K562 (cell line): ENCODE measurements around the gene GCSAM. TPM values are rescaled to one million over a fixed set of nuclear protein-coding genes. Genes with fewer than 3 reads are reported as not detected.

Experiments
- ATAC-seq: fragments of 200-7000 bp; cut with Tn5 transposase; 3 replicates; pipeline ENCODE4 v1.9.1; 2020; ENCODE audit warnings: moderate library complexity
- BruUV-seq: library from RNA; stranded (reverse); fragments of 400-500 nt; replicated peaks from 2 replicates; lab custom pipeline; 2021; lab: Mats Ljungman, UMichigan
- CTCF ChIA-PET: fragments of 300-600 bp; formaldehyde crosslinking; extraction: SDS; loops from one replicate; lab custom pipeline; 2021; ENCODE audit warnings: low intra/inter-chr PET ratio; lab: Yijun Ruan, JAX
- POLR2A ChIA-PET: fragments of 300-600, 350-650 bp; sonication (Branson Sonifier 250); formaldehyde crosslinking; extraction: SDS; loops from one replicate; lab custom pipeline; 2021; ENCODE audit warnings: antibody characterized with exemption, inconsistent platforms; lab: Yijun Ruan, JAX
- DNase-seq, 4 experiments: peaks; one replicate each; pipeline versions ENCODE4 v3.0.0 to v3.0.0-alpha.2; 2011 to 2018; ENCODE audit warnings: low spot score in 3 of 4, mixed read lengths in 3 of 4; ENCODE audit errors: extremely low read depth in 1 of 4
- FAIRE-seq: peaks from 2 replicates; lab custom pipeline; 2011; peaks lifted over from hg19 to GRCh38; lab: Jason Lieb, UNC
- H2AFZ ChIP-seq: 2 replicates; pipeline ENCODE4 v1.6.0; 2011; ENCODE audit warnings: low read depth, low read length, control low read depth, inconsistent platforms
- H3K27ac ChIP-seq: fragments of 200-600 bp; 3 replicates; pipeline ENCODE4 v1.8.0; 2011; ENCODE audit warnings: low read depth, mild to moderate bottlenecking, control low read depth, inconsistent platforms, low read length, moderate library complexity, mixed read lengths; ENCODE audit errors: extremely low read depth
- H3K27me3 ChIP-seq, 2 experiments: fragments of 300-600 bp in 1 of 2; 2 replicates in 1 of 2; 3 replicates in 1 of 2; pipeline versions ENCODE4 v1.6.0 to v1.8.0; 2011; ENCODE audit warnings: inconsistent platforms in 2 of 2, low read length in 2 of 2, mild to moderate bottlenecking in 1 of 2, mixed read lengths in 1 of 2, moderate library complexity in 1 of 2; ENCODE audit not compliant: control insufficient read depth in 2 of 2, insufficient read depth in 2 of 2
- H3K36me3 ChIP-seq: fragments of 300-600 bp; 3 replicates; pipeline ENCODE4 v1.8.0; 2011; ENCODE audit warnings: mild to moderate bottlenecking, low read length, inconsistent platforms; ENCODE audit not compliant: control insufficient read depth, insufficient read depth
- H3K4me1 ChIP-seq, 2 experiments: fragments of 200-600 bp in 1 of 2; replicated peaks in 1 of 2; 2 replicates in 1 of 2; 3 replicates in 1 of 2; pipeline versions ENCODE4 v1.5.1 to v1.8.0; 2011; ENCODE audit warnings: inconsistent platforms in 2 of 2, low read length in 2 of 2, mild to moderate bottlenecking in 1 of 2, mixed read lengths in 1 of 2, moderate library complexity in 1 of 2; ENCODE audit not compliant: control insufficient read depth in 2 of 2, insufficient read depth in 2 of 2
- H3K4me2 ChIP-seq: 2 replicates; pipeline ENCODE4 v1.6.1; 2011; ENCODE audit warnings: low read length, control low read depth, inconsistent platforms, mixed read lengths; ENCODE audit not compliant: insufficient read depth
- H3K4me3 ChIP-seq: fragments of 200-600 bp; sonication (generic), shearing (Covaris generic); 2 replicates; pipeline ENCODE4 v1.5.1; 2016; ENCODE audit warnings: control low read depth, inconsistent platforms
- H3K79me2 ChIP-seq: fragments of 200-600 bp; 3 replicates; pipeline ENCODE4 v1.8.0; 2011; ENCODE audit warnings: low read length, inconsistent platforms; ENCODE audit not compliant: control insufficient read depth, insufficient read depth
- H3K9ac ChIP-seq, 2 experiments: 2 replicates each; pipeline versions ENCODE4 v1.6.0 to v1.6.1; 2011; ENCODE audit warnings: low read depth in 2 of 2, low read length in 2 of 2, control low read depth in 1 of 2, inconsistent platforms in 1 of 2, mild to moderate bottlenecking in 1 of 2, mixed read lengths in 1 of 2; ENCODE audit not compliant: insufficient read depth in 1 of 2
- H3K9me1 ChIP-seq: one replicate; pipeline ENCODE4 v1.6.0; 2011; ENCODE audit warnings: inconsistent platforms, mild to moderate bottlenecking, low read length, moderate library complexity; ENCODE audit not compliant: control insufficient read depth, insufficient read depth
- H3K9me3 ChIP-seq: replicated peaks from 2 replicates; pipeline ENCODE4 v1.5.1; 2011; ENCODE audit warnings: low read depth, low read length, inconsistent platforms; ENCODE audit not compliant: control insufficient read depth, insufficient read depth
- H4K20me1 ChIP-seq: replicated peaks from 2 replicates; pipeline ENCODE4 v1.6.1; 2011; ENCODE audit warnings: low read length, inconsistent platforms, mixed read lengths; ENCODE audit not compliant: control insufficient read depth, insufficient read depth
- ARID1B ChIP-seq: fragments of 450-650 bp; IDR thresholded peaks from 2 replicates; pipeline ENCODE4 v1.6.1; 2016; ENCODE audit warnings: antibody characterized with exemption, mild to moderate bottlenecking, inconsistent platforms
- BRF1 ChIP-seq: IDR thresholded peaks from 3 replicates; pipeline ENCODE4 v1.6.1; 2011; ENCODE audit warnings: borderline replicate concordance, mild to moderate bottlenecking; ENCODE audit not compliant: insufficient read length; ENCODE audit errors: extremely low read depth
- ELF1 ChIP-seq: fragments of 200-800 bp; sonication (Bioruptor generic); IDR thresholded peaks from 2 replicates; pipeline ENCODE4 v1.6.1; 2016; ENCODE audit warnings: missing genetic modification characterization, missing compliant biosample characterization
- ERF ChIP-seq: fragments of 450-650 bp; formaldehyde crosslinking; IDR thresholded peaks from 2 replicates; pipeline ENCODE4 v1.4.0; 2020; ENCODE audit warnings: mild to moderate bottlenecking, mixed read lengths
- EZH2 ChIP-seq: IDR thresholded peaks from 2 replicates; pipeline ENCODE4 v1.6.1; 2012; ENCODE audit warnings: low read depth, mild to moderate bottlenecking, inconsistent platforms, low read length, borderline replicate concordance
- KLF10 ChIP-seq: fragments of 250-450 bp; sonication (Bioruptor Pico); IDR thresholded peaks from 2 replicates; pipeline ENCODE4 v1.6.1; 2021; ENCODE audit warnings: matching md5 sums
- KLF6 ChIP-seq: fragments of 250-450 bp; sonication (Bioruptor Pico); IDR thresholded peaks from 2 replicates; pipeline ENCODE4 v1.4.0; 2020; ENCODE audit warnings: mild to moderate bottlenecking, moderate library complexity, borderline replicate concordance
- LARP7 ChIP-seq: fragments of 450-650 bp; IDR thresholded peaks from 2 replicates; pipeline ENCODE4 v1.6.1; 2016
- MAFK ChIP-seq: IDR thresholded peaks from 2 replicates; pipeline ENCODE4 v1.6.1; 2011; ENCODE audit warnings: low read length, improper control_type of control experiment
- MTA3 ChIP-seq: fragments of 450-650 bp; formaldehyde crosslinking; IDR thresholded peaks from 2 replicates; pipeline ENCODE4 v1.6.1; 2017; ENCODE audit warnings: mild to moderate bottlenecking, borderline replicate concordance
- SIRT6 ChIP-seq: IDR thresholded peaks from one replicate; pipeline ENCODE4 v1.6.1; 2012; ENCODE audit warnings: low read depth, mild to moderate bottlenecking, control low read depth, inconsistent platforms, low read length, moderate library complexity
- SMC3 ChIP-seq: conservative IDR thresholded peaks from 2 replicates; pipeline ENCODE4 v1.6.1; 2011; ENCODE audit warnings: low read depth, low read length, improper control_type of control experiment; ENCODE audit not compliant: insufficient read depth
- SNIP1 ChIP-seq: fragments of 450-650 bp; IDR thresholded peaks from 2 replicates; pipeline ENCODE4 v1.7.1; 2017; ENCODE audit warnings: low read depth, mild to moderate bottlenecking
- TAF1 ChIP-seq: IDR thresholded peaks from 2 replicates; pipeline ENCODE4 v1.6.1; 2011; ENCODE audit warnings: mild to moderate bottlenecking, low read length, moderate library complexity; ENCODE audit not compliant: insufficient read depth, control insufficient read depth, severe bottlenecking; ENCODE audit errors: extremely low read depth
- TEAD4 ChIP-seq, 2 experiments: sonication (generic) in 1 of 2; formaldehyde crosslinking in 1 of 2; IDR thresholded peaks; 2 replicates each; pipeline versions ENCODE4 v1.6.1 to v1.8.0; 2012 to 2022; ENCODE audit warnings: borderline replicate concordance in 1 of 2, inconsistent platforms in 1 of 2, low read length in 1 of 2, mild to moderate bottlenecking in 1 of 2, missing genetic modification reagents in 1 of 2
- ZNF212 ChIP-seq: fragments of 450-650 bp; formaldehyde crosslinking; IDR thresholded peaks from 2 replicates; pipeline ENCODE4 v1.4.0; 2020; ENCODE audit warnings: mild to moderate bottlenecking
- ZZZ3 ChIP-seq: fragments of 450-650 bp; IDR thresholded peaks from 2 replicates; pipeline ENCODE4 v1.6.1; 2016; ENCODE audit warnings: antibody characterized with exemption, mild to moderate bottlenecking, moderate library complexity
- WGBS: fragments of 100-300 bp; shearing (Covaris generic); methylation state at CpG from one replicate; pipeline ENCODE4 v1.1.6; 2016; ENCODE audit warnings: low coverage, mixed read lengths; ENCODE audit not compliant: insufficient coverage; ENCODE audit errors: missing lambda C conversion rate; 5-methylcytosine and 5-hydroxymethylcytosine counted together
- in situ Hi-C: fragments of 300-500 bp; cut with MboI; formaldehyde crosslinking; loops from 4 replicates; pipeline ENCODE4 v1.15.0; 2018; ENCODE audit warnings: inconsistent platforms, mixed read lengths
- intact Hi-C: fragments of 100-400 bp; cut with micrococcal nuclease; formaldehyde crosslinking; loops from 2 replicates; pipeline ENCODE4 v1.14.2; 2022
- polyA plus RNA-seq, 8 experiments: library from polyadenylated mRNA; depleted of rRNA in 4 of 8; stranded (reverse) in 5 of 8; unstranded in 3 of 8; fragments of >200 nt; fragmentation: Nextera tagmentation in 2 of 8; fragmentation: Illumina TruSeq in 1 of 8; extraction: Ambion mirVana in 2 of 8; extraction: Trizol in 1 of 8; gene quantifications; 2 replicates each; pipeline versions ENCODE4 v1.2.1 to v1.2.3, GENCODE V29; 2011 to 2014; ENCODE audit warnings: inconsistent platforms in 1 of 8, missing spikeins in 1 of 8
- total RNA-seq, 7 experiments: library from RNA; depleted of rRNA in 6 of 7; stranded (reverse); fragments of >200 nt in 6 of 7; fragmentation: Illumina TruSeq in 2 of 7; extraction: Trizol in 2 of 7; gene quantifications; 2 replicates each; pipeline versions ENCODE4 v1.2.1 to v1.2.3, GENCODE V29; 2011 to 2021; ENCODE audit warnings: low replicate concordance in 1 of 7
- TF ChIP-seq, protein P1 (sequence below): fragments of 450-650 bp; formaldehyde crosslinking; IDR thresholded peaks from 2 replicates; pipeline ENCODE4 v1.4.0; 2022; ENCODE audit warnings: mild to moderate bottlenecking, moderate library complexity

The GCSAM gene
- total and polyA plus RNA-seq, 9 of the 15 experiments (the other 6 are each of a cell fraction or from before 2014, with no cell fraction given), result 0.10 TPM; not detected in 8

DNA sequence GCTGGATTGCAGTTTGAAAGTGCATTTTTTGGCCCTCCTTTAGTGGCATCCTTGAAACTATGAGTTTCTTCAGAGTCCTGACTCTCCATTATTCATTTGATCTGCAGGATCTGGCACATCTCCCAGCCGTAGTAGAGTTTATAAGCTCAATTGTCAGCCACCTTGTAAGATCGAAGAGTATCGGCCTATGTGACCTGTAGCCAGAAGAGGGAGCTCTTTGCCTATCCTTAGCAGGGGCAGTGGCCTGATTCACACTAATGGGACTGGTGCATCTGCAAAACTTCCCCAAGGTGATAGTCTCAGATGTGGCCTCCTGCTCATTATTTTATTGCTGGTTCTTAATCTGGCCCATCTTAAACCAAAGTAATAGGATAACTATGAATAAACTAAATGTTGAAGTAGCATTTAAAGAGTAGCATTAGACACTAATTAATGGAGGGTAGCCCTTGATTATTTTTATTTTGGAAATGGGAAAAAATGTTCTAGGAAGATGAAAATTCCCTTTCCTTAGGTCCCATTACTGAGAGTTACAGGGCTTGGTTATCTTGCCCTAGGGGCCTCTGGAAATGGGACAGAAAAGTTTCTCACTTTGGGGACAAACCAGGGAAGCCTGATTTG, 21.2 kb downstream of the GCSAM start (continued):
- TF ChIP-seq ELF1 (tag) (no peak), SMC3 (peak; percentile 35; the same call in 1 of the 2 replicates), KLF6 (no peak), SIRT6 (no peak), BRF1 (no peak), SNIP1 (no peak), LARP7 (no peak)

DNA sequence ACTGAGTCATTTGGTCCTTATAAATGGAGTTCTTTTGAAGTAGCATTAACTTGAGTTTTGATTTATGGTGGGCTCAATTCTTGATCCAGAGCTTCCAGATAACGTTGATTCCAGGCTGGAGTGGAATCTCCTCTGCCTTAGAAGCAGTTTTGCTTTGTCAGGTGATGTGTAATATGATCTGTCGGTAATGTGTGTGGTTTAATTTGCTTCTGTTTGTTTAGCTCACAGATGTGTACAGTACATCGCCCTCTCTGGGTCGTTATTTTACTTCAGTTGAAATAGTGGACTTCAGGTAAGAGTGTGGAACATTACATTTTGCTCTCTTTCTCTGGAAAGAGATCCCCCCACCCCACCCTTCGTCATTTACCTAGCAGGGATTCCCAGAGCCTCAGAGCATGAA, 23.7 kb downstream of the GCSAM start:
- Histone ChIP-seq H3K27me3 (no peaks in the 10 kb centered on the region), H3K4me1 (no peaks in the 10 kb centered on the region), H3K36me3 (0 out of 3 replicates have a peak, but pooled peaks cover 2% of the 10 kb centered on the region), H3K4me3 (no peak overlapping the region), H3K79me2 (no peaks in the 10 kb centered on the region), H3K9me1 (no peaks in the 10 kb centered on the region), H3K27ac (no peak overlapping the region)
- in situ Hi-C loops, result loop anchor here (25.0 kb wide), 1 partner anchor 403 kb away; no protein-coding TSS in a partner anchor
- no peak for DNase-seq
- ChIA-PET CTCF (no interaction called here), POLR2A (no interaction called here)
- TF ChIP-seq KLF10 (CRISPR knock-in tag), result no peak
- TF ChIP-seq EZH2, result no peak
- no peak for TF ChIP-seq MTA3
- no peak for TF ChIP-seq TEAD4 (IDR thresholded peaks at IDR 0.05; ENCODE audit: low read length)
- no peak for TF ChIP-seq TEAD4 (CRISPR knock-in tag; IDR thresholded peaks at IDR 0.05; ENCODE audit: borderline replicate concordance)
- TF ChIP-seq ZNF212, result no peak
- TF ChIP-seq ERF (CRISPR knock-in tag), result no peak
- no peak for TF ChIP-seq ARID1B
- no peak for TF ChIP-seq ZZZ3
- no peak for TF ChIP-seq MAFK
- no peak for TF ChIP-seq TAF1
- TF ChIP-seq, protein P1, sequence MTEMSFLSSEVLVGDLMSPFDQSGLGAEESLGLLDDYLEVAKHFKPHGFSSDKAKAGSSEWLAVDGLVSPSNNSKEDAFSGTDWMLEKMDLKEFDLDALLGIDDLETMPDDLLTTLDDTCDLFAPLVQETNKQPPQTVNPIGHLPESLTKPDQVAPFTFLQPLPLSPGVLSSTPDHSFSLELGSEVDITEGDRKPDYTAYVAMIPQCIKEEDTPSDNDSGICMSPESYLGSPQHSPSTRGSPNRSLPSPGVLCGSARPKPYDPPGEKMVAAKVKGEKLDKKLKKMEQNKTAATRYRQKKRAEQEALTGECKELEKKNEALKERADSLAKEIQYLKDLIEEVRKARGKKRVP (CRISPR knock-in tag), result no peak
- TF ChIP-seq, all 486 proteins: peak for 0
- H3K9ac ChIP-seq, result no peak overlapping the region
- no TSS peak for BruUV-seq
- WGBS, result 4% methylated on average over 5 of the region's 5 CpGs
- intact Hi-C loops, result no loop called here
- H4K20me1 ChIP-seq, result no peaks in the 10 kb centered on the region
- ATAC-seq (no peak), FAIRE-seq (no peak)
- H3K4me2 ChIP-seq, result no peak overlapping the region
- no peaks in the 10 kb centered on the region for H3K9me3 ChIP-seq
- no peak overlapping the region for H2AFZ ChIP-seq
